Panc1 (cell line): ENCODE measurements around the gene ABTB2.

Experiments used
- CTCF ChIP-seq: fragments of 450-650 bp; IDR thresholded peaks from 2 replicates; pipeline ENCODE4 v1.5.1; 2017; ENCODE audit warnings: mild to moderate bottlenecking
- SIN3A ChIP-seq: IDR thresholded peaks from 2 replicates; pipeline ENCODE4 v1.6.1; 2012; ENCODE audit warnings: low read depth, mild to moderate bottlenecking, low read length, moderate library complexity, borderline replicate concordance; ENCODE audit not compliant: insufficient read depth

DNA sequence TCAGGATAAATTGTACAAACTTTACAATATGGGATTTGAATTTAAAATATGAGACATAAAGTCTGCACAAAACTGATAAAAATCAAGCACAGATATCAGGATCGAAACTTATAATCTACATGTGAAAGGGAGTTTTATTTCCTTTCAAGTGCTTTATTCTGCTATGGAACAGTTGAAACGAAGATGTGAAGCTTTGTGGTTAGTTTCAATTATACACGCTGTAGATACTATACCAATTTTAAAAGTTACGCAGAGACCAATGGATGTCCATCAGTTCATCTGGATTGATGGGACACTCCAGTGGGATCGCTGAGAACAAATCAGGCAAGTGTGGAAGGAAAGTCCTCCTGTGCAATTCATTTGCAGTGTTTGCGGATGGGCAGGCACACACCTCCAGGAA is 46.5 kb upstream of the ABTB2 start:
- no peak for TF ChIP-seq CTCF
- no peak for TF ChIP-seq SIN3A
